HL-60 (cell line): ENCODE results near the gene NCEH1.

Experiments
- CTCF ChIP-seq: IDR thresholded peaks from one replicate; pipeline ENCODE4 v1.5.1; 2011; ENCODE audit warnings: low read length, control low read depth, inconsistent platforms; ENCODE audit not compliant: insufficient read depth
- GABPA ChIP-seq: IDR thresholded peaks from 2 replicates; pipeline ENCODE4 v1.6.1; 2012; ENCODE audit warnings: low read depth
- POLR2AphosphoS5 ChIP-seq: IDR thresholded peaks from 2 replicates; pipeline ENCODE4 v1.6.1; 2012; ENCODE audit warnings: low read depth
- REST ChIP-seq: IDR thresholded peaks from 2 replicates; pipeline ENCODE4 v1.6.1; 2012; ENCODE audit warnings: low read depth; ENCODE audit not compliant: insufficient replicate concordance
- SPI1 ChIP-seq: IDR thresholded peaks from 2 replicates; pipeline ENCODE4 v1.6.1; 2012; ENCODE audit warnings: low read depth, mild to moderate bottlenecking, borderline replicate concordance

GRCh38 chr3:172651936-172652625, 58.8 kb downstream of the NCEH1 start:
- no peak for TF ChIP-seq CTCF
- TF ChIP-seq POLR2AphosphoS5, result no peak
- no peak for TF ChIP-seq GABPA
- no peak for TF ChIP-seq SPI1
- no peak for TF ChIP-seq REST
